Thoracic aorta (tissue), 2 donors: ENCODE results near the gene PRAMEF17. TPM values are rescaled to one million over a fixed set of nuclear protein-coding genes. Genes with fewer than 3 reads are reported as not detected.
"Not testable (repeated sequence)": the region's sequence is repeated elsewhere in the genome, so short reads cannot be mapped to it uniquely, and the experiment has no call there.

ENCODE experiments used
- ATAC-seq: fragments of 150-250 bp; one replicate; pipeline ENCODE4 v1.8.0; 2017; ENCODE audit warnings: low read depth; ENCODE audit not compliant: insufficient number of reproducible peaks, low FRiP score
- DNase-seq: peaks from one replicate; pipeline ENCODE4 v3.0.0-alpha.2; 2020; ENCODE audit warnings: low spot score
- H3K27ac ChIP-seq, 2 donors: fragments of 200-600 bp; sonication (generic); 1 replicate in 1 of 2; 2 replicates in 1 of 2; pipeline ENCODE4 v1.5.1; 2016; ENCODE audit warnings: mild to moderate bottlenecking in 2 of 2, moderate library complexity in 2 of 2
- H3K27me3 ChIP-seq: fragments of 200-600 bp; sonication (generic); replicated peaks from 2 replicates; pipeline ENCODE4 v1.6.0; 2016; ENCODE audit warnings: mild to moderate bottlenecking; ENCODE audit not compliant: insufficient read depth
- H3K36me3 ChIP-seq: fragments of 200-600 bp; sonication (generic); one replicate; pipeline ENCODE4 v1.5.1; 2016
- H3K4me1 ChIP-seq, 2 donors: fragments of 200-600 bp; sonication (generic); 1 replicate in 1 of 2; 2 replicates in 1 of 2; pipeline versions ENCODE4 v1.5.1 to v1.6.0; 2016; ENCODE audit warnings: low read depth in 2 of 2, mild to moderate bottlenecking in 1 of 2; ENCODE audit not compliant: control insufficient read depth in 1 of 2
- H3K4me3 ChIP-seq: fragments of 200-600 bp; sonication (generic); 2 replicates; pipeline ENCODE4 v1.5.1; 2016; ENCODE audit warnings: mild to moderate bottlenecking
- H3K9me3 ChIP-seq: fragments of 200-600 bp; sonication (generic); 2 replicates; pipeline ENCODE4 v1.5.1; 2016
- CTCF ChIP-seq: fragments of 200-600 bp; sonication (generic); IDR thresholded peaks from one replicate; pipeline ENCODE4 v1.5.1; 2019; ENCODE audit warnings: antibody characterized with exemption
- total RNA-seq, 2 donors: library from RNA; depleted of rRNA; stranded (reverse); fragments of >200 nt; gene quantifications; one replicate each; pipeline versions ENCODE4 v1.1.0 to v1.2.3, GENCODE V29; 2016

The PRAMEF17 gene
- total RNA-seq, 2 donors from 2014 or later = not detected

DNA sequence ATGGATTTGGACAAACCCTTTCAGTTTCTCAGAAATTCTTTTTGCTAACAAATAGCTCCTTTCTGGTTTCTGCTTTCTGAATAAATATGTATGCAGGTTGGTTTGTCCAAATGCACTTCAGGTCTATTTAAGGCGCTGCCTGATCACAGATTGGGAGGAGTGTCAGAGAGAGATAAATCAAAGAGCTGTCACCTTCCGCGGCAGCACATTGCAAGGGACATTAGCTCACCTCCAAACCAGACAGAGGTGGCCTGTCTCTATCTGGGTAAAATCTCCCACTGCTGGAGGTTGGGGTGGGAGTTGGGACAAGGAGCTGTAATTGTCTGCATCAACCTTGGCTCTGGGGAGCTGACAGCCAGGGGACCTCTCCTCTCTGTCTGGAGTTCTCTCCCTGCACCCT, 46.0 kb downstream of the PRAMEF17 start:
- H3K9me3 ChIP-seq = no peaks in the 10 kb centered on the region
- no peaks in the 10 kb centered on the region for H3K27me3 ChIP-seq
- H3K4me1 ChIP-seq = no peaks in the 10 kb centered on the region
- H3K27ac ChIP-seq = no peak overlapping the region
- ATAC-seq (no peak), DNase-seq (no peak)
- no peaks in the 10 kb centered on the region for H3K36me3 ChIP-seq
- no peak overlapping the region for H3K4me3 ChIP-seq
- TF ChIP-seq CTCF = no peak

- ATAC-seq, H3K9me3 ChIP-seq, H3K4me3 ChIP-seq, H3K4me1 ChIP-seq, H3K36me3 ChIP-seq, H3K27me3 ChIP-seq, H3K27ac ChIP-seq, DNase-seq: not testable (repeated sequence)
These were observed 49.8 kb downstream of the PRAMEF17 start for GRCh38 chr1:13439104-13439783.

Other genes starting within 250 kb of the PRAMEF17 start
- not detected for gene PRAMEF26, start 233.6 kb upstream of the PRAMEF17 start, total RNA-seq
- not detected for gene HNRNPCL4, start 224.0 kb upstream of the PRAMEF17 start, total RNA-seq
- gene PRAMEF9, start 217.8 kb upstream of the PRAMEF17 start, total RNA-seq = not detected
- gene PRAMEF13, start 188.2 kb upstream of the PRAMEF17 start, total RNA-seq = not detected
- not detected for gene PRAMEF18, start 163.5 kb upstream of the PRAMEF17 start, total RNA-seq
- gene PRAMEF5, start 135.4 kb upstream of the PRAMEF17 start, total RNA-seq = not detected
- gene PRAMEF8, start 104.5 kb upstream of the PRAMEF17 start, total RNA-seq = not detected
- not detected for gene PRAMEF33, start 86.1 kb upstream of the PRAMEF17 start, total RNA-seq
- not detected for gene PRAMEF15, start 74.1 kb upstream of the PRAMEF17 start, total RNA-seq
- gene PRAMEF14, start 42.5 kb upstream of the PRAMEF17 start, total RNA-seq = not detected
- gene PRAMEF19, start 17.7 kb upstream of the PRAMEF17 start, total RNA-seq = not detected
- gene PRAMEF20, start 20.8 kb downstream of the PRAMEF17 start, total RNA-seq = not detected
- gene LRRC38, start 124.4 kb downstream of the PRAMEF17 start, total RNA-seq = not detected
- gene PDPN, start 194.2 kb downstream of the PRAMEF17 start, total RNA-seq = 10 to 100 TPM; 13.8 to 20.7 TPM